ENCODE results near the gene LRRC9. TPM values are rescaled to one million over a fixed set of nuclear protein-coding genes. Genes with fewer than 3 reads are reported as not detected.

Gene LRRC9
- total RNA-seq, 1 donor from 2014 or later, result not detected

DNA sequence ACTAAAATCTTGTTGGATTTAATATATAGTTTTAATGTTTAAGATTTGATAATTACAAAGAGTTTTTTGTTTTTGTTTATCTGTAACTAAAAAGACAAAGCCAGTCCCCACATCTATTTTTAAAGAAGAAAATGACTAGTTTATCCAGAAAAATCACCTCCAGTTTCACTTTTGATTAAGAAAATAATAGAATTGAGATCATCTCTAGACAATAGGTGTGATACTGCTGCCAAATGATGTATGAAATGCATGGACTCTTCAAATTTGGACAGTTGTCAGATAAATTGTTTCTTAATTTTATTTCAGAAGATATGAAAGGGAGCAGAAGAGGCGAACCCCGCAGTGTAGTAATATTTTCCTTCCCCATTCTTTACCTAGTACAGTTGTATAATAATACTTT is 191.8 kb downstream of the LRRC9 start:
- Histone ChIP-seq H3K36me3 (peaks cover 19% of the 10 kb centered on the region), H3K4me3 (no peak overlapping the region), H3K9me3 (no peaks in the 10 kb centered on the region), H3K4me1 (no peaks in the 10 kb centered on the region), H3K27ac (no peak overlapping the region), H3K27me3 (ENCODE audit: low read depth) (no peaks in the 10 kb centered on the region)
- no peak for DNase-seq
- intact Hi-C loops (cut with DNase I), result no loop called here
- TF ChIP-seq, protein P1, sequence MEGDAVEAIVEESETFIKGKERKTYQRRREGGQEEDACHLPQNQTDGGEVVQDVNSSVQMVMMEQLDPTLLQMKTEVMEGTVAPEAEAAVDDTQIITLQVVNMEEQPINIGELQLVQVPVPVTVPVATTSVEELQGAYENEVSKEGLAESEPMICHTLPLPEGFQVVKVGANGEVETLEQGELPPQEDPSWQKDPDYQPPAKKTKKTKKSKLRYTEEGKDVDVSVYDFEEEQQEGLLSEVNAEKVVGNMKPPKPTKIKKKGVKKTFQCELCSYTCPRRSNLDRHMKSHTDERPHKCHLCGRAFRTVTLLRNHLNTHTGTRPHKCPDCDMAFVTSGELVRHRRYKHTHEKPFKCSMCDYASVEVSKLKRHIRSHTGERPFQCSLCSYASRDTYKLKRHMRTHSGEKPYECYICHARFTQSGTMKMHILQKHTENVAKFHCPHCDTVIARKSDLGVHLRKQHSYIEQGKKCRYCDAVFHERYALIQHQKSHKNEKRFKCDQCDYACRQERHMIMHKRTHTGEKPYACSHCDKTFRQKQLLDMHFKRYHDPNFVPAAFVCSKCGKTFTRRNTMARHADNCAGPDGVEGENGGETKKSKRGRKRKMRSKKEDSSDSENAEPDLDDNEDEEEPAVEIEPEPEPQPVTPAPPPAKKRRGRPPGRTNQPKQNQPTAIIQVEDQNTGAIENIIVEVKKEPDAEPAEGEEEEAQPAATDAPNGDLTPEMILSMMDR (IDR thresholded peaks at IDR 0.05), result no peak
- no peak for ATAC-seq

Other genes with a start within 250 kb of the LRRC9 start
- gene RTN1, start 49.4 kb upstream of the LRRC9 start, total RNA-seq, result 18.2 TPM
- gene PCNX4, start 171.8 kb downstream of the LRRC9 start, total RNA-seq, result 36.1 TPM
- gene DHRS7, start 245.3 kb downstream of the LRRC9 start, total RNA-seq, result 72.8 TPM

Data from lower lobe of right lung (tissue), 2 donors.